DMS153 treated with DMSO at 0.1 percent for 48 hours (cell line): ENCODE results near the gene SYT9.

ENCODE experiments used
- DNase-seq: peaks from one replicate; lab custom pipeline; 2025; ENCODE audit not compliant: unreplicated experiment; lab: John Stamatoyannopoulos, UW

SYT9 gene, protein sequence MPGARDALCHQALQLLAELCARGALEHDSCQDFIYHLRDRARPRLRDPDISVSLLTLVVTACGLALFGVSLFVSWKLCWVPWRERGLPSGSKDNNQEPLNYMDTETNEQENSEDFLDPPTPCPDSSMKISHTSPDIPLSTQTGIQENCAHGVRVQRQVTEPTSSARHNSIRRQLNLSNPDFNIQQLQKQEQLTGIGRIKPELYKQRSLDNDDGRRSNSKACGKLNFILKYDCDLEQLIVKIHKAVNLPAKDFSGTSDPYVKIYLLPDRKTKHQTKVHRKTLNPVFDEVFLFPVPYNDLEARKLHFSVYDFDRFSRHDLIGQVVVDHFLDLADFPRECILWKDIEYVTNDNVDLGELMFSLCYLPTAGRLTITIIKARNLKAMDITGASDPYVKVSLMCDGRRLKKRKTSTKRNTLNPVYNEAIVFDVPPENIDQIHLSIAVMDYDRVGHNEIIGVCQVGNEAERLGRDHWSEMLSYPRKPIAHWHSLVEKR

DNA sequence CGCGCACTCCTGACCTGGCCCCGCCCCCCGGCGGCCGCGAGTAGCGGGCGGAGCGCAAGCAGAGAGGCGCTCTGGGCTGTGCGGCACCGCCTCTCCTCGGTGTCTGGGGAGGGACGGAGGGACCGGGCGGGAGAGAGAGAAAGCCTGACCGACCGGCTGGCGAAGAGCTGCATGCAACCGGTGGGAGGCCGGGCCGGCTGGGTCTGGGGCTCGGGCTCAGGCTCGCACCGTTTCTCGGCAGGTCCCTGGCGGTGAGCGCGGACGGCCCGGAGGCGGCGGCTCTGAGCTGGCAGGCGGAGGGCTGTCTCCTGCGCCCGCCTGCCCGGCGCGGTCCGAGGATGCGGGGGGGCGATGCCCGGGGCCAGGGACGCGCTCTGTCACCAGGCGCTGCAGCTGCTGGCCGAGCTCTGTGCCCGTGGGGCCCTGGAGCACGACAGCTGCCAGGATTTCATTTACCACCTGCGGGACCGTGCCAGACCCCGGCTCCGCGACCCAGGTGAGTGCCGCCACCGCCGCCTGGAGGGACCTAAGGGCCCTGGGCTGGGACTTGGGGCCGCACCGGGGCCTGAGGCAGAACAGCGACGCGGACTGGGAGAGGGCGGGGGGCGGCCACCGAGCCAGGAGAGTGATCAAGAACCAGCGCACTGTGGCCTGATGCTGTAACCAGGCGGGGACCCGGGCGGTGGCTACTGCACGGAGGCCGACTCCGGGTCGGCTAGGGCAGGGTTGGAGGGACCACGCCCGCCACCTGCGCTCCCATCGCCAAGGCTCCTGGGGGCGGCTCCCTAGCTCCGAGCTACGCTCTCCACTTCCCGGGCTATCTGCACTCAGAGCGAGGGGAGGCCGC is at the start of gene SYT9:
Gene SYT9, plus strand, starts transcription at position 69 of the 847 bp plus-strand sequence. Its CDS starts 283 bp downstream, at position 352.
- DNase-seq, result no peak

DNA sequence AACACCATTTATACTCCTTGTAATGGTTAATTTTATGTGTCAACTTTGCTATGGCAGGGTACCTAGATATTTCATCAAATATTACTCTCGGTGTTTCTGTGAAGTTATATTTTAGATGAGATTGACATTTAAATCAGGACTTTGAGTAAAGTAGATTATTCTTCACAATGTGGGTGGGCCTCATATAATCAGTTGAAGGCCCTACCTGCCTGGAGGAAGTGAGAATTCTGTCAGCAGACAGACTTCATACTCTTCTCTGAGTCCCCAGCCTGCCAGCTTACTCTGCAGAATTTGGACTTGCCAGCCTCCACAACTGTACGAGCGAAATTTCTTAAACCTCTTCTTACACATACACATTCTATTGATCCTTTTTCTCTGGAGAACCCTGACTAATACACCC is 49.3 kb upstream of the SYT9 start:
- DNase-seq, result no peak

DNA sequence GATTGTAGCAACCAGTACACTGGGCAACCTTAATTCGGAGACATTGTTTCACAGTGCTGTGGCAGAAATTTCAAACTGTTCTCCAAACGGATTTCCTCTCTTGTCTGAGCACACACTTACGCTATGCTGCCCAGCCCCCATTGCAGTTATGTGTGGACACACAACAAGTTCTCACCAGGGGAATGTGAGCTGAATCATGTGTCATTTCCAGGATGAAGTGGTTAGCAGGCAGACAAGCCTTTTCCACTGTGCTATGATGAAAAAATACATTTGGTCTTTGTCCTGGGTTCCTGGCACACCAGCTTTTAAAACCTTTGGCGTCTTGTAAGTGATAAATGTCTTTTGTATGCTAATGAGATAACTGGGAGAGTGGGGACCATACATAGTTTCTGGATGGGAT is 46.9 kb upstream of the SYT9 start:
- no peak for DNase-seq

DNA sequence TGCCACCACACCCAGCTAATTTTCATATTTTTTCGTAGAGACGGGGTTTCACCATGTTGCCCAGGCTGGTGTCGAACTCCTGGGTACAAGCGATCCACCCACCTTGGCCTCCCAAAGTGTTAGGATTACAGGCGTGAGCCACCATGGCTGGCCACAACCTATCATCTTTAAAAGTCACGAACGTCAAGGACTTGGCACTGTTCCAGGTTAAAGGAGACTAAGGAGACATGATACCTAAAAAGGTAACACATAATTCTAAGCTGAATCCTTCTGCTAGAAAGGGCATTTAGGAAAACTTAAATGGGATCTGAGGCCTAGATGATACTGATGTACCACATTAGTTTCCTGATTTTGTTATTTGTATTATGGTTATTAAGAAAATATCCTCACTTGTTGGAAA is 43.3 kb upstream of the SYT9 start:
- no peak for DNase-seq

DNA sequence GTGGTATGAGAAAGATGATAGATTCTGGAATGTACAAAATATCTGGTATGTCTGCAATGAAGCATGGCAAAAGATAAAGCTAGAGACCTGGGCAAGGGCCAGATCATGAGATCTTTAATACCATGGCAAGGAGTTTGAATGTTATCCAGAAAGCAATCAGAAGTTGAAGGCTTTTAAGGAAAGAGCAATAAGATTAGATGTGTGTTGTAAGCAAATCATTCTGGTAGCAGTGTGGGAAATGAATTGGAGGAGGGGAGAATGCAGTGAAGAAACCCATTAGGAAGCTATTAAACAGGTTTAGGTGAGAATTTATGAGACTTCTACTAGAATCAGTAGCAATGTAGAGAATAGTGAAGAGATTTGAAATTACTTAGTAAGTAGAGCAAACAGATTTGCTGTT is 32.2 kb upstream of the SYT9 start:
- DNase-seq, result no peak

DNA sequence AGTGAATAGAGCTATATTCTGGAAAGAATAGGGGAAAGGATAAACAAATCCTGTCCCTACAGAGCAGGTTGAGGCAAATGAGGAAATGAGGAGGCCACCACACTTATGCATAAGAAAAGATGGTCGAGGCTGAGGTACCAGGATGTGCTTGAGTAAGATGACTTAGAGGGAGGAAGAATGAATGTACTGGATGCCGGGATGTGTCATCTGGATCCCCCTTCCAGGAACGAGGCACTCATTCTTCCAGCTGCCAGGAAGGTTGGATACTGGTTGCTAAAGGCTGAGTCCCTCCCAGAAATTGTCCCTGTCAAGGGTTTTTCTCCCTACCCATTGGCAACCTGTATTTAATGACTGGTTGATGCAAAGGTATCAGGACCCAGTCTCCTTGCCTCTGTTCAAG is 31.1 kb upstream of the SYT9 start:
- no peak for DNase-seq

DNA sequence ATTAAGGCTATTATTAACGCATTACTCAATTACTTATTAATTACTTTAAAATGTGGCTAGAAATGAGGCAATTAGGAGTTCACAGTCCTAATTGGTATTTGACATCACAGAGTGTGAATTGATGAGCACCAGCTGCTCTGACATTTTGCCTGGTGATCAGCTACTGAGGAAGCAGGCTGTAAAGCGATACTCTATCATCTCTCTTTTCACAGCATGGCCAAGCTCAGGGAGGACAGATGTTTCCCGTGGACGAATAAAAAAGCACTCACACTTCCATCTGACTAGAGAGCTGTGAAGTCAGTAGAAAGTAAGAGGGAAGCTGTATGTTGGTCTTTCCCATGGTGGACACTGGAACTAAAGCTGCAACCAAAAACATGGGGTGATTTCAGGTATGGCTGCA is 29.1 kb upstream of the SYT9 start:
- no peak for DNase-seq

DNA sequence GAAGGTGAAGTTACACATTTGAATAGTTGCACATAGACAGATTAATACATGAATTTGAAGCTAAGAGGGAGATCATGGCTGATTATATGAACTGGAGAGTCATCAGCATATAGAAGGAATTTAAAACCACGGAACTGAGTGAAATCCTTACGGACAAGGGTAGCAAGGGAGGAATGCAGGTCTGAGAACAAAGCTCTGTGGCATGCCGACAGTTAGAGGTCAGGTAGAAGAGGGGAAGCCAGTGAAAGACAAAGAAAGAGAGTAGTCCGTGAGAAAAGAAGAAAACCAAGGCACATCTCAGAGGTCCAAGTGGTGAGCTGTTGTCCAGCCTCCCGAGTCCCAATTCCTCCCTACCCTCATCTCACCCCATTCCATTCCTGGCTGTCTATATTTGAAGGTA is 11.8 kb upstream of the SYT9 start:
- DNase-seq, result no peak

DNA sequence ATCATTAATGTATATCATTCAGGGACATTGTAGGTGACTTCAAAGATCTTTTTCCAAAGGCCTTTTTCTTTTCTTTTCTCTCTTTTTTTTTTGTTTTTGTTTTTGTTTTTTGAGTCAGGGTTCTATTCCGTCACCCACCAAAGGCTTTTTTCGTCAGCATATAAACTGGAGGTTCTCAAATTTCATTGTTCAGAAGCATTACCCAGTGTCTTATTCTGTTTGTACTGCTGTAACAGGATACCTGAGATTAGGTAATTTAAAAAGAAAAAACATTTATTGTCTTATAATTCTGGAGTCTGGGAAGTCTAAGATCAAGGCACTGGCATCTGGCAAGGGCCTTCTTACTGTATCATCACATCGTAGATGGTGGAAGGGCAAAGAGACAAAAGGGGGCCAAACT is 6.4 kb upstream of the SYT9 start:
- no peak for DNase-seq

DNA sequence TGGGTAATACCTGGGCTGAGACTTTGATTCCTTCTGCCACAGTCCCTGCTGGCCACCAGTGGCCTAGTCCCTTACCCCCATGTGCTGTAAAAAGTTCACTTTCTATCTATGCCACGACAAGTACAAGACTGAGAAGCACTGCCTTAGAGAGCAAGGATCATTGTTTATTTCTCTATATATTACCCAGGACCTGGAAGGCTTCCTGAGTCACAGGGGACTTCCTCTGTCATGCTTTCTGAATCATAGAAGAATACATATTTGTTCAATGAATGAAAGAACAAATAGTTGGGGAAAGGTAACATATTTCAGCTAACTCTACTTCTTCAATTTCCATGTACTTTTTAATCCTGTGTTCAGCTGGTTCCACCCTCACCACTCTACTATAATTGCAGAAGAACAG is 5.5 kb upstream of the SYT9 start:
- DNase-seq, result no peak

DNA sequence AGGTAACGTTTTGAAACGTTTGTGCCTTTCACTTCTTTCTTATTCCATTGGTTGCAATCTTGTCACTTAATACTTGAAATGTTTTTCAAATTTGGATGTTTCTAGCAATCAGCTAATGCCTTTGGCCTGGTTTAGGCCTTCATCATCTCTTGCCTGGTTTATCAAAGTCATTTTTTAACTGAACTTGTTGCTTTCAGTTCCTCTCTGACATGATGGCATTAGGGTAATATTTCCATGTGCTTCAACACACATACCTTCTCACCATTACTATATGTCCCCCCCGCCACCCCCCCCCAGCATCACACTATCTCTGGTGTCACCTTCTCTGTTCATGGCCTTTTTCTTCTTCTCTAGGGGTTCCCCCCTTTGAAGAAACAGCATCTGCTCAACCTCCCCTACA is 1.5 kb upstream of the SYT9 start:
- no peak for DNase-seq

DNA sequence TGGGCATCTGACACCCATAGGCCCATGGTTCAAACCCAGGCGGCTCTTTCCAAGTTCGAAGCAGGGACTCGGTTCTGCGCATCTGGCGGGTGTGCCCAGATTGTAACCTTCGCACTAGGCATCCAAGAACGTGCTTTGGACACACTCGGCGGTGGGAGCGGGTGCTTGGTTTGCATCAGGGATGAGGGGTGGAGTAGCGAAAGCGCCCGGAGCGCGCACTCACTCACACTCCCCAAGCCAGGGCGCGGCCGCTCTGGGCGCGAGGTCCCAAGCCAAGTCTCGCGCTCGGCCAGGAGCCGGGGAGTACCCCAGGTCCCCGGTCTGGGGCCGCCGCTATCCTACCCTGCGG is 243 bp upstream of the SYT9 start:
- DNase-seq, result no peak

DNA sequence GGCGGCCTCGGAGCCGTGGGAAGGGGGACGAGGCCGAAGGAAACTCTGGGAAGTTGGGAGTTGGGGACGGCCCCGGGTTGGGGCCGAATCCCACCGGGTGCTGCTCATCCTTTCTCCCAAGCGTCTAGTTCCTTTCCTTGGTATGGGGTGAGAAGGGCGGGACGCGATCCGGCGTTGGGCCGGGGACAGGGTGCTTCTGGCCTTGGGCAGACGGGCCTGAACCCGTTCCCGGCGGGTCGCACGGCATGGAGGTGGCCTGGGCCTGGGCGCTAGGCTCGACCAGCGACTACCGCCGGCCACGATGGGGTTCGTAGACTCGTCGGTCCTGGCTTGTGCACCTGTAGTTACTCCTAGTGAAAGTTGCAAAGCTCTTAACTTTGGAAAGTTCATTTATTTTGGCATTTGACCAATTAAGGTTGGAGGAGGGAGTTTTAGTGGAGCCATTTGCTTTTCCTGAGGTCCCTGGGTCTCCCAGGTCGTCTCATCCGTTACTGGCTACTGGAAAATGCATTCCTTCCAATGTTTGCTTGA is 1.0 kb downstream of the SYT9 start:
- DNase-seq, result no peak

DNA sequence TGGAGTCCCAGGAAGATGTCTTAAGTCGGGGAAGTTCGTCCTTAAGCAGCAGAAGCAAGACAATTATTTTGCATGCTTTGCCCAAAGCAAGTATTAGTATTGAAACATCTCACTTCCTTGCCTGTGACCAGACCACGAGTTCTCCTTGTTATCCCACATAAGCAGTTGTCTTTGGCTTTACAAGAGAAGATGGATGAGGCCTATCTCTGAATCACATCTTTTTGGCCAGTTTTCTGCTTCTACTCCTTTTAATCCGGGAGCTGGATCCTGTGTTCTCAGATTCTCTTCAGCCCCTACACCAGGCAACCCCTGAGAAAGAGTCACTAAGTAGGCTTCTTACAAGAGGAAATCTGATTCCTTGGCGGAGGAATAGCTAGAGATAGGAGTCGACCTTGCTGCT is 2.1 kb downstream of the SYT9 start:
- DNase-seq, result no peak

DNA sequence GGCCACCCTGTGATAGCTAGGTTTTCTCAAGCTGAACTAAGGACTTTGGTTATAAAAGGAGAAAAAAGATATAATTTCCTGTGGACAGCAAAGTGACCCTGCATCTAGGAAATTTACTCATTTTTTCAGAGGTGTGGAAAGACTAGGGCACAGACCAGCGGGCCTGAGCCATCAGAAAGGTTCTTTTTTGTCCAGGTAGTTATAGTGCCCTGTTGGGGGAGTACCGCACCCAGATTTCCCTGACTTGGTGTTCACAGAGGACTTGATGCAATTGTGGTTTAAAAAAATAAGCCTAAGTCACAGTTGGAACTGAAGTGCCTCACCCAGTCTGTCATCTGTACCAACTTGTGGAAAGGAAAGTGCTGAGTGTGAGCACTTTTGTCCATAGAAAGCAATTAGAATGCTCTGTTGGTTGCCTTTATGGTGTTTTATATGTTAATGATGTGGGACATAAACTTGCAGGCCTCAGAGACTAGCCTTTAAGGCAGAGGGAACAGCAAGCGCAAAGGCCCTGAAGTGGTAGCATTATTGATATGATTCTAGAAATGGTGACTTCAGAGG is 3.1 kb downstream of the SYT9 start:
- DNase-seq, result no peak

DNA sequence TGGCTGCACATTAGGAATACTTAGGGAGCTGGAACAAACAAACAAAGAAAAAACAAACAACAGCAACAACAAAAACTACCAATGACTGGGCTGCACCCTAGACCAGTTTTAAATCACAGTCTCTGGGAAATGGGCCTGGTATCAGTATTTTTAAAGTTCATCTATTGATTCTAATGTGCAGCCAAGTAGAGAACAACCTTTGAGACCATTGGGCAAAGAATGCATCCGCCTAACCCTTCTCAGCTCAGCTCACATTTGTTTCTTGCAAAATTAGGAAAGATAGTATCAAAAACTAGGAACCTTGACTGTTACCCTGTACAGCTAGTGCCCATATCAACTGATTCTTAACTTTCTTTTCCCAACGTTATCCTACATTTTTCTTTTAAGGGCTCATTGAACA is 5.2 kb downstream of the SYT9 start:
- no peak for DNase-seq

DNA sequence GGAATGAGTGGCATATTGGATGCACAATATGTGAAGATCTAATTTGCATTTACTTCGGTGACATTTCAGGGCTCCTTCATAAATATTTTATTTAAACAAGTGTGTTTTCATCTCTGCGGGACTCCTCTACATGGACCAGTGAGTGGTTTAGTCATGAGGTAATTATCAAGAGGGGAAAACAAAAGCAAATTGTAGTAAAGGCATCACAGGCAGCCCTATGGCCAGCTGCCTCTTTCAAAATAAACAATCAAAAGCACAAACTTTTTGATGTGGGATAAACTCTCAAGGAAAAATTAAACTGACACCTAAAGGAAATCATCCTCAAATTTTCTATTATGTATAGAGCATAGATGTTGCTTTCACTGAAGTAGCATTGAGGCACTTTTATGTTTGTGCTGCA is 6.0 kb downstream of the SYT9 start:
- no peak for DNase-seq

DNA sequence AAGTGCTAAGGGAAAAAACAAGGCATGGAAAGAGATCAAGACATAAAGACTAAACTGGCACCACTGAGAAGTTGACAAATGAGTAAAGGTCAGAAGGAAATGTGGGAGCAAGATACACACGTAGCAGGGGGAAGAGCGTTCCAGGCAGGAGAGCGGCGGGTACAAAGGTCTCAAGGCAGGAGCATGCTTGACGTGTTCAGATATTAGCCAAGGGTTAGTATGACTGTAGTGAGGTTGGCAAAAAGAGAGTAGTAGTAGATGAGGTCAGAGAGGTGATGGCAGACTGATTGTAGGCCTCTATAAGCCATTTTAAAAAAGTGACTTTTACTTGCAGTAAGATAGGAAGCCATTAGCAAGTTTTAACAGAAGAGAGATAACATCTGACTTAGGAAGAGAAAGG is 9.9 kb downstream of the SYT9 start:
- no peak for DNase-seq

DNA sequence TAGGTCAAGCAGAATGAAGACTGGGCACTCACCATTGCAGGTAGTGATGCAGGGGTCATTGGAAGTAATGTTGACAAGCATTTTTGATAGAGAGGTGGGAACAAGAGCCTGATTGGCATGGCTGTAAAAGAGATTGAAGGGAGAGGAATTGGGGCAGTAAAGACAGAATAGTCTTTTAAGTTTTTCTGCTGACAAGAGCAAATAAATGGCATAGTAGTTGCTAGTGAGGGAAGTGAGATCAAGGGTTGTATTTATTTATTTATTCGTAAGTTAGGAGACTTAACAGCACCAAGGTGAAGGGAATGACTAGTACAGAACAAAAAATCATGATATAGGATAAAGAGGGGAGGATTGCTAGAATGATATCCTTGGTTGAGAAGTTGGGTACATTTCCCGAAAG is 11.0 kb downstream of the SYT9 start:
- no peak for DNase-seq

DNA sequence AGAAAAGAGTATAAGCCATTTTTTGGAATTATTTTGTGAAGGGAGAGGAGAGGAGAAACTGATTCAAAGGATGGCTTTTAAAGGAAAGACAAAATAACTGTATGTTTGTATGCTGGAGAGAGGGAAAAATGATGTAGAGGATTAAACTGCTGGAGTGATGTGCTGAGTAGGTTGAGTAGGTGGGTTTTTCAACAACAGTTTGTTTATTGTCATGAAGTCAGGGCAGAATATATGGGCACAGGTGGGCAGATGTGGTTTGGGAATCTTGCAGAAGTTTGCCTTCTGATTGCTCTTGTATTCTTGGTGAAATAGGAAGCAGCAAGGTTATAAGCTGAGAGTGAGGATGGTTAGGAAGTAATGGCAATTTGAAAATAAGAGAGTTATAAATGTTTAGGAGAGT is 12.1 kb downstream of the SYT9 start:
- DNase-seq, result no peak

DNA sequence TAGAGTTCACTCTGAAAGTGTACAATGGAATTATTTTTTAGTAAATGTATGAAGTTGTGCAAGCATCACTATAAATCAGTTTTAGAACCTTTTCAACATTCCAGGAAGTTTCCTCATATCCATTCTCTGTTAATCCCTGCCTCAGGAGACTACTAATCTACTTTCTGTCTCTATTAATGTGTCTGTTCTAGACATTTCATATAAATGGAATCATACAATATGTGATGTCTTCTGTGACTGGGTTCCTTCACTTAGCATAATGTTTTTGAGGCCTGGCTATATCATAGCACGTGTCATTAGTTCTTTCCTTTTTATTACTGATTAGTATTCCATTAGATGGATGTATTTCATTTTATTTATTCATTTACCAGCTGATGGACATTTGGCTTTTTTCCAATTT is 17.1 kb downstream of the SYT9 start:
- no peak for DNase-seq
